Calu3 (cell line): ENCODE data around the gene DDX10. TPM values are rescaled to one million over a fixed set of nuclear protein-coding genes. Genes with fewer than 3 reads are reported as not detected.
A peak's percentile ranks its signal among the peaks of the same experiment; 100 is the strongest.

ENCODE experiments used
- BruUV-seq: library from RNA; stranded (reverse); fragments of 400-500 nt; replicated peaks from 2 replicates; lab custom pipeline; 2021; lab: Mats Ljungman, UMichigan
- CTCF ChIA-PET: fragments of 300-600 bp; sonication (Branson Sonifier 250); formaldehyde crosslinking; loops from one replicate; lab custom pipeline; 2022; ENCODE audit warnings: antibody characterized with exemption; lab: Charles Lee
- DNase-seq: peaks from one replicate; pipeline ENCODE4 v3.0.0; 2022
- H3K27ac Mint-ChIP-seq: one replicate; pipeline ENCODE4 v1.8.0; 2022; ENCODE audit warnings: mixed read lengths; ENCODE audit not compliant: unreplicated experiment
- H3K27me3 Mint-ChIP-seq: one replicate; pipeline ENCODE4 v1.8.0; 2022; ENCODE audit warnings: mixed read lengths; ENCODE audit not compliant: unreplicated experiment
- H3K36me3 Mint-ChIP-seq: one replicate; pipeline ENCODE4 v1.8.0; 2022; ENCODE audit warnings: mild to moderate bottlenecking, moderate library complexity, mixed read lengths; ENCODE audit not compliant: insufficient read depth, unreplicated experiment
- H3K4me1 Mint-ChIP-seq: one replicate; pipeline ENCODE4 v1.8.0; 2022; ENCODE audit warnings: mild to moderate bottlenecking, low read depth, mixed read lengths; ENCODE audit not compliant: unreplicated experiment
- H3K4me3 Mint-ChIP-seq: one replicate; pipeline ENCODE4 v1.8.0; 2022; ENCODE audit warnings: mild to moderate bottlenecking, low read depth, moderate library complexity, mixed read lengths; ENCODE audit not compliant: unreplicated experiment
- H3K9me3 Mint-ChIP-seq: one replicate; pipeline ENCODE4 v1.8.0; 2022; ENCODE audit warnings: low read depth, mixed read lengths; ENCODE audit not compliant: unreplicated experiment
- CTCF ChIP-seq: fragments of 200-600 bp; IDR thresholded peaks from one replicate; pipeline ENCODE4 v1.8.0; 2022; ENCODE audit warnings: antibody characterized with exemption; ENCODE audit not compliant: unreplicated experiment
- intact Hi-C: fragments of 100-400 bp; cut with micrococcal nuclease; formaldehyde crosslinking; loops from one replicate; pipeline ENCODE4 v1.10.0; 2022; ENCODE audit not compliant: unreplicated experiment
- total RNA-seq: library from RNA; stranded (reverse); gene quantifications from 2 replicates; pipeline ENCODE4 v1.2.3, GENCODE V29; 2022

The DDX10 gene
- total RNA-seq, 1 experiment from 2014 or later: 31.2 TPM

- TF ChIP-seq CTCF: no peak
- Mint-ChIP-seq H3K9me3 (no peaks in the 10 kb centered on the region), H3K4me1 (no peaks in the 10 kb centered on the region), H3K36me3 (peaks cover 8% of the 10 kb centered on the region), H3K4me3 (no peak overlapping the region), H3K27me3 (no peaks in the 10 kb centered on the region), H3K27ac (no peak overlapping the region)
- intact Hi-C loops: no loop called here
- CTCF ChIA-PET: no interaction called here
- BruUV-seq: no TSS peak
- no peak for DNase-seq
Observed at GRCh38 chr11:108693852-108694251, 29.0 kb downstream of the DDX10 start.

GRCh38 chr11:108694846-108695245, 30.0 kb downstream of the DDX10 start:
- Mint-ChIP-seq H3K4me1 (no peaks in the 10 kb centered on the region), H3K27me3 (no peaks in the 10 kb centered on the region), H3K27ac (no peak overlapping the region), H3K9me3 (no peaks in the 10 kb centered on the region), H3K4me3 (no peak overlapping the region), H3K36me3 (peaks cover 4% of the 10 kb centered on the region)
- no peak for TF ChIP-seq CTCF
- intact Hi-C loops: loop anchor here (5.0 kb wide), 2 partner anchors 1002 to 1247 kb away; no protein-coding TSS in a partner anchor
- BruUV-seq: no TSS peak
- DNase-seq: no peak
- CTCF ChIA-PET: no interaction called here

GRCh38 chr11:108697872-108698473, 33.1 kb downstream of the DDX10 start:
- H3K4me3 Mint-ChIP-seq: no peak overlapping the region
- H3K27me3 Mint-ChIP-seq: no peaks in the 10 kb centered on the region
- TF ChIP-seq CTCF: peak; percentile 38
- no peaks in the 10 kb centered on the region for H3K9me3 Mint-ChIP-seq
- CTCF ChIA-PET: interaction anchor here (1.4 kb wide), 1 partner anchor 173 kb away, joined by 4 read pairs; no protein-coding TSS in a partner anchor
- intact Hi-C loops: loop anchor here (1.0 to 5.0 kb wide), 3 partner anchors 173 to 1244 kb away; no protein-coding TSS in a partner anchor
- BruUV-seq: no TSS peak
- peak; percentile 34 for DNase-seq
- H3K36me3 Mint-ChIP-seq: no peaks in the 10 kb centered on the region
- H3K27ac Mint-ChIP-seq: no peak overlapping the region
- no peaks in the 10 kb centered on the region for H3K4me1 Mint-ChIP-seq

- no TSS peak for BruUV-seq
- Mint-ChIP-seq H3K9me3 (no peaks in the 10 kb centered on the region), H3K36me3 (no peaks in the 10 kb centered on the region), H3K27me3 (no peaks in the 10 kb centered on the region), H3K27ac (no peak overlapping the region), H3K4me1 (no peaks in the 10 kb centered on the region), H3K4me3 (no peak overlapping the region)
- intact Hi-C loops: loop anchor here (5.0 kb wide), 2 partner anchors 998 to 1243 kb away; no protein-coding TSS in a partner anchor
- TF ChIP-seq CTCF: no peak
- no peak for DNase-seq
- CTCF ChIA-PET: interaction anchor here (1.4 kb wide), 1 partner anchor 172 kb away, joined by 4 read pairs; no protein-coding TSS in a partner anchor
Observed at GRCh38 chr11:108698844-108699642, 34.2 kb downstream of the DDX10 start.
